ENCODE data around the gene ANKHD1.

- TF ChIP-seq CTCF (tag by site-specific recombination; IDR thresholded peaks at IDR 0.05): no peak
- no peak for TF ChIP-seq ZNF514 (tag by site-specific recombination; IDR thresholded peaks at IDR 0.05)
- TF ChIP-seq KLF7 (tag by site-specific recombination; IDR thresholded peaks at IDR 0.05; ENCODE audit: borderline replicate concordance): no peak
- TF ChIP-seq ZNF473 (tag by site-specific recombination; IDR thresholded peaks at IDR 0.05): no peak
- TF ChIP-seq ZFP3 (tag by site-specific recombination; IDR thresholded peaks at IDR 0.05; ENCODE audit: low read depth): no peak
- no peak for TF ChIP-seq YY2 (tag by site-specific recombination; IDR thresholded peaks at IDR 0.05)
- TF ChIP-seq ZBTB8A (tag by site-specific recombination; IDR thresholded peaks at IDR 0.05): no peak
- no peak for TF ChIP-seq ZNF398 (tag by site-specific recombination; IDR thresholded peaks at IDR 0.05)
- TF ChIP-seq ZNF426 (tag by site-specific recombination; IDR thresholded peaks at IDR 0.05): no peak
These were observed 96.3 kb downstream of the ANKHD1 start for GRCh38 chr5:140497897-140498296.

Measured in HEK293 (cell line).